ENCODE data around the gene NCOA5. TPM values are rescaled to one million over a fixed set of nuclear protein-coding genes. Genes with fewer than 3 reads are reported as not detected.

Gene NCOA5
- total and polyA plus RNA-seq, 9 of the 15 experiments (the other 6 are each of a cell fraction or from before 2014, with no cell fraction given) = 3.9 to 22.8 (median 13.8) TPM

GRCh38 chr20:46112430-46113112 lies 22.8 kb upstream of the NCOA5 start:
- ChIA-PET POLR2A (interaction anchor here (0.7 kb wide), 1 partner anchor 464 kb away, joined by 3 read pairs; no protein-coding TSS in a partner anchor), CTCF (ENCODE audit: low intra/inter-chr PET ratio) (no interaction called here)
- WGBS (ENCODE audit: insufficient coverage, low coverage, missing lambda C conversion rate) = 2% methylated on average over 10 of the region's 10 CpGs
- Histone ChIP-seq H3K9me1 (ENCODE audit: control insufficient read depth, insufficient read depth, low read length) (no peaks in the 10 kb centered on the region), H3K9me3 (replicated peaks; ENCODE audit: control insufficient read depth, insufficient read depth, low read depth, low read length) (0 out of 2 replicates have a peak, but pooled peaks cover 1% of the 10 kb centered on the region), H3K4me2 (ENCODE audit: insufficient read depth, low read length) (no peak overlapping the region), H3K27ac (ENCODE audit: extremely low read depth, low read depth, low read length) (no peak overlapping the region), H3K79me2 (ENCODE audit: control insufficient read depth, insufficient read depth, low read length) (no peaks in the 10 kb centered on the region), H3K9ac (ENCODE audit: insufficient read depth in 1 of 2, low read depth in 2 of 2, low read length in 2 of 2) (no peak overlapping the region), H4K20me1 (replicated peaks; ENCODE audit: control insufficient read depth, insufficient read depth, low read length) (0 out of 2 replicates have a peak, but pooled peaks cover 9% of the 10 kb centered on the region), H3K4me1 (replicated peaks in 1 of 2; ENCODE audit: control insufficient read depth in 2 of 2, insufficient read depth in 2 of 2, low read length in 2 of 2) (peaks cover 0 to under 1% of the 10 kb centered on the region in 2 experiments; a peak in 1 of 5 replicates), H3K27me3 (ENCODE audit: control insufficient read depth in 2 of 2, insufficient read depth in 2 of 2, low read length in 2 of 2) (peaks cover 18 to 28% of the 10 kb centered on the region in 2 experiments), H3K36me3 (ENCODE audit: control insufficient read depth, insufficient read depth, low read length) (no peaks in the 10 kb centered on the region), H2AFZ (ENCODE audit: low read depth, low read length) (no peak overlapping the region), H3K4me3 (no peak overlapping the region)
- BruUV-seq (replicated peaks) = no TSS peak
- DNase-seq (ENCODE audit: extremely low read depth in 1 of 4, low spot score in 3 of 4) = no peak
- ATAC-seq = no peak
- no peak for FAIRE-seq
- intact Hi-C loops (cut with micrococcal nuclease) = no loop called here
- in situ Hi-C loops (cut with MboI) = no loop called here
- TF ChIP-seq FUS (optimal IDR thresholded peaks at IDR 0.05; ENCODE audit: low read depth, low read length) = no peak
- no peak for TF ChIP-seq MCM2 (IDR thresholded peaks at IDR 0.05; ENCODE audit: low read depth)
- no peak for TF ChIP-seq PHB2 (IDR thresholded peaks at IDR 0.05; ENCODE audit: low read depth)
- TF ChIP-seq EP300 (IDR thresholded peaks at IDR 0.05; ENCODE audit: low read length) = no peak
- TF ChIP-seq SUPT5H (IDR thresholded peaks at IDR 0.05) = no peak
- TF ChIP-seq NFATC3 (IDR thresholded peaks at IDR 0.05) = no peak
- no peak for TF ChIP-seq NONO (IDR thresholded peaks at IDR 0.05; ENCODE audit: low read depth in 2 of 2, low read length in 1 of 2)
- TF ChIP-seq, protein P1, sequence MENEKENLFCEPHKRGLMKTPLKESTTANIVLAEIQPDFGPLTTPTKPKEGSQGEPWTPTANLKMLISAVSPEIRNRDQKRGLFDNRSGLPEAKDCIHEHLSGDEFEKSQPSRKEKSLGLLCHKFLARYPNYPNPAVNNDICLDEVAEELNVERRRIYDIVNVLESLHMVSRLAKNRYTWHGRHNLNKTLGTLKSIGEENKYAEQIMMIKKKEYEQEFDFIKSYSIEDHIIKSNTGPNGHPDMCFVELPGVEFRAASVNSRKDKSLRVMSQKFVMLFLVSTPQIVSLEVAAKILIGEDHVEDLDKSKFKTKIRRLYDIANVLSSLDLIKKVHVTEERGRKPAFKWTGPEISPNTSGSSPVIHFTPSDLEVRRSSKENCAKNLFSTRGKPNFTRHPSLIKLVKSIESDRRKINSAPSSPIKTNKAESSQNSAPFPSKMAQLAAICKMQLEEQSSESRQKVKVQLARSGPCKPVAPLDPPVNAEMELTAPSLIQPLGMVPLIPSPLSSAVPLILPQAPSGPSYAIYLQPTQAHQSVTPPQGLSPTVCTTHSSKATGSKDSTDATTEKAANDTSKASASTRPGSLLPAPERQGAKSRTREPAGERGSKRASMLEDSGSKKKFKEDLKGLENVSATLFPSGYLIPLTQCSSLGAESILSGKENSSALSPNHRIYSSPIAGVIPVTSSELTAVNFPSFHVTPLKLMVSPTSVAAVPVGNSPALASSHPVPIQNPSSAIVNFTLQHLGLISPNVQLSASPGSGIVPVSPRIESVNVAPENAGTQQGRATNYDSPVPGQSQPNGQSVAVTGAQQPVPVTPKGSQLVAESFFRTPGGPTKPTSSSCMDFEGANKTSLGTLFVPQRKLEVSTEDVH (IDR thresholded peaks at IDR 0.05; ENCODE audit: low read depth, partially characterized antibody) = no peak
- no peak for TF ChIP-seq KLF16 (IDR thresholded peaks at IDR 0.05)
